ENCODE results near the gene DLEC1.

DNA sequence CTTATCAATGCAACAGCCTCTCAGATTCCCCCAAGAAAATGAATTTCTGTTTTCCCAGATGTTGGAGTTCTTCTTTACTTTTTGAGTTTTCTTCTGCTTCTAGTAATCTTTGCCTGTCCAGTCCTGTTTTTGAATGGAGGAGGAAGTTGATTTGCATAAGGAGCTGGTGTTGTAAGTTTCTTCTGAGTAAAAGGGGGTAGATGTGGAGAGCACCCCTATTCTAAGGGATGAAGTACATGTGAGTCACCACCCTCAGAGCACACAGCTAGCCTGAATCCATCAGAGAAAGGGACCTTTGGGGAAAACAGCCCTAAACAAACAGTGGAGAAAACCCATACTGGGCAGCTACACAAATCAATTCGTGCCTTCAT lies 63.4 kb downstream of the DLEC1 start:
- TF ChIP-seq, protein P1, sequence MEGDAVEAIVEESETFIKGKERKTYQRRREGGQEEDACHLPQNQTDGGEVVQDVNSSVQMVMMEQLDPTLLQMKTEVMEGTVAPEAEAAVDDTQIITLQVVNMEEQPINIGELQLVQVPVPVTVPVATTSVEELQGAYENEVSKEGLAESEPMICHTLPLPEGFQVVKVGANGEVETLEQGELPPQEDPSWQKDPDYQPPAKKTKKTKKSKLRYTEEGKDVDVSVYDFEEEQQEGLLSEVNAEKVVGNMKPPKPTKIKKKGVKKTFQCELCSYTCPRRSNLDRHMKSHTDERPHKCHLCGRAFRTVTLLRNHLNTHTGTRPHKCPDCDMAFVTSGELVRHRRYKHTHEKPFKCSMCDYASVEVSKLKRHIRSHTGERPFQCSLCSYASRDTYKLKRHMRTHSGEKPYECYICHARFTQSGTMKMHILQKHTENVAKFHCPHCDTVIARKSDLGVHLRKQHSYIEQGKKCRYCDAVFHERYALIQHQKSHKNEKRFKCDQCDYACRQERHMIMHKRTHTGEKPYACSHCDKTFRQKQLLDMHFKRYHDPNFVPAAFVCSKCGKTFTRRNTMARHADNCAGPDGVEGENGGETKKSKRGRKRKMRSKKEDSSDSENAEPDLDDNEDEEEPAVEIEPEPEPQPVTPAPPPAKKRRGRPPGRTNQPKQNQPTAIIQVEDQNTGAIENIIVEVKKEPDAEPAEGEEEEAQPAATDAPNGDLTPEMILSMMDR (IDR thresholded peaks at IDR 0.05), result no peak
- no peak for TF ChIP-seq POLR2A (IDR thresholded peaks at IDR 0.05)
